H9 (cell line): ENCODE measurements around the gene MAP3K20. TPM values are rescaled to one million over a fixed set of nuclear protein-coding genes. Genes with fewer than 3 reads are reported as not detected.
A peak's percentile ranks its signal among the peaks of the same experiment; 100 is the strongest.

Source experiments
- DNase-seq: peaks from one replicate; pipeline ENCODE4 v3.0.0-alpha.2; 2017
- H2AFZ ChIP-seq: one replicate; pipeline ENCODE4 v1.6.1; 2013; ENCODE audit warnings: mild to moderate bottlenecking, low read length, control low read depth, moderate library complexity
- H2AK5ac ChIP-seq: 2 replicates; pipeline ENCODE4 v1.6.1; 2013; ENCODE audit warnings: low read length, control low read depth, mixed read lengths; ENCODE audit not compliant: insufficient read length
- H2BK120ac ChIP-seq: one replicate; pipeline ENCODE4 v1.6.1; 2013; ENCODE audit warnings: low read depth, mild to moderate bottlenecking, low read length, control low read depth, inconsistent platforms; ENCODE audit not compliant: poor library complexity, severe bottlenecking
- H2BK12ac ChIP-seq: 2 replicates; pipeline ENCODE4 v1.6.1; 2013; ENCODE audit warnings: low read length, control low read depth, mixed read lengths, low read depth; ENCODE audit not compliant: insufficient read length
- H2BK15ac ChIP-seq: 2 replicates; pipeline ENCODE4 v1.6.1; 2013; ENCODE audit warnings: low read depth, low read length, control low read depth
- H2BK20ac ChIP-seq: one replicate; pipeline ENCODE4 v1.6.1; 2013; ENCODE audit warnings: low read depth, mild to moderate bottlenecking, low read length, control low read depth, inconsistent platforms; ENCODE audit not compliant: poor library complexity, severe bottlenecking
- H2BK5ac ChIP-seq: 2 replicates; pipeline ENCODE4 v1.6.1; 2013; ENCODE audit warnings: low read length, control low read depth, mixed read lengths; ENCODE audit not compliant: insufficient read length
- H3K14ac ChIP-seq: 2 replicates; pipeline ENCODE4 v1.6.1; 2013; ENCODE audit warnings: low read length, control low read depth; ENCODE audit not compliant: insufficient read depth
- H3K18ac ChIP-seq: 2 replicates; pipeline ENCODE4 v1.6.1; 2013; ENCODE audit warnings: low read depth, mild to moderate bottlenecking, mixed read lengths, low read length, control low read depth; ENCODE audit not compliant: insufficient read length
- H3K23ac ChIP-seq: 2 replicates; pipeline ENCODE4 v1.6.1; 2013; ENCODE audit warnings: low read length, control low read depth, mixed read lengths, low read depth; ENCODE audit not compliant: insufficient read length
- H3K23me2 ChIP-seq: 2 replicates; pipeline ENCODE4 v1.6.1; 2013; ENCODE audit warnings: low read depth, mild to moderate bottlenecking, mixed read lengths, low read length, control low read depth; ENCODE audit not compliant: insufficient read length, poor library complexity, severe bottlenecking
- H3K27ac ChIP-seq: 2 replicates; pipeline ENCODE4 v1.5.1; 2013; ENCODE audit warnings: low read length, control low read depth, mixed read lengths, low read depth; ENCODE audit not compliant: insufficient read length
- H3K27me3 ChIP-seq: 2 replicates; pipeline ENCODE4 v1.6.1; 2013; ENCODE audit warnings: low read length, control low read depth, inconsistent platforms; ENCODE audit not compliant: insufficient read depth
- H3K4ac ChIP-seq: 2 replicates; pipeline ENCODE4 v1.6.1; 2013; ENCODE audit warnings: low read depth, mild to moderate bottlenecking, control low read depth, inconsistent platforms, low read length, moderate library complexity
- H3K4me1 ChIP-seq: 2 replicates; pipeline ENCODE4 v1.6.1; 2013; ENCODE audit warnings: low read length, control low read depth, inconsistent platforms; ENCODE audit not compliant: insufficient read depth
- H3K4me2 ChIP-seq: 2 replicates; pipeline ENCODE4 v1.6.1; 2013; ENCODE audit warnings: low read length, control low read depth, mixed read lengths; ENCODE audit not compliant: insufficient read length, insufficient read depth
- H3K56ac ChIP-seq: 2 replicates; pipeline ENCODE4 v1.6.1; 2013; ENCODE audit warnings: low read depth, mild to moderate bottlenecking, mixed read lengths, low read length, control low read depth; ENCODE audit not compliant: insufficient read length
- H3K79me1 ChIP-seq: 2 replicates; pipeline ENCODE4 v1.6.1; 2013; ENCODE audit warnings: low read depth, mild to moderate bottlenecking, moderate library complexity, low read length, control low read depth, inconsistent platforms; ENCODE audit not compliant: insufficient read depth, poor library complexity, severe bottlenecking
- H3K79me2 ChIP-seq: 2 replicates; pipeline ENCODE4 v1.6.1; 2013; ENCODE audit warnings: low read length, control low read depth, inconsistent platforms; ENCODE audit not compliant: insufficient read depth
- H3K9ac ChIP-seq: 2 replicates; pipeline ENCODE4 v1.6.1; 2013; ENCODE audit warnings: low read length, control low read depth, mixed read lengths; ENCODE audit not compliant: insufficient read length; ENCODE audit errors: extremely low read depth
- H3K9me3 ChIP-seq: one replicate; pipeline ENCODE4 v1.6.1; 2013; ENCODE audit warnings: low read depth, low read length, inconsistent platforms; ENCODE audit not compliant: control insufficient read depth
- H3T11ph ChIP-seq: one replicate; pipeline ENCODE4 v1.6.1; 2013; ENCODE audit warnings: mild to moderate bottlenecking, low read length, control low read depth, inconsistent platforms
- H4K20me1 ChIP-seq: one replicate; pipeline ENCODE4 v1.6.1; 2013; ENCODE audit not compliant: control insufficient read depth, insufficient read length, insufficient read depth
- H4K5ac ChIP-seq: 2 replicates; pipeline ENCODE4 v1.6.1; 2013; ENCODE audit warnings: low read depth, mild to moderate bottlenecking, mixed read lengths, low read length, control low read depth; ENCODE audit not compliant: insufficient read length
- H4K8ac ChIP-seq: replicated peaks from 2 replicates; pipeline ENCODE4 v1.6.1; 2013; ENCODE audit warnings: low read length, control low read depth, mixed read lengths, low read depth; ENCODE audit not compliant: insufficient read length
- H4K91ac ChIP-seq: 2 replicates; pipeline ENCODE4 v1.6.1; 2013; ENCODE audit warnings: low read depth, mild to moderate bottlenecking, moderate library complexity, mixed read lengths, low read length, control low read depth; ENCODE audit not compliant: insufficient read length
- H3K27ac Mint-ChIP-seq, 3 experiments: 2 replicates in 2 of 3; 3 replicates in 1 of 3; pipeline ENCODE4 v1.8.0; 2020 to 2021; ENCODE audit warnings: mixed read lengths in 3 of 3, mild to moderate bottlenecking in 1 of 3, moderate library complexity in 1 of 3
- H3K27me3 Mint-ChIP-seq: 2 replicates; pipeline ENCODE4 v1.8.0; 2021; ENCODE audit warnings: low read depth, mild to moderate bottlenecking, moderate library complexity, mixed read lengths
- H3K36me3 Mint-ChIP-seq, 3 experiments: 2 replicates in 2 of 3; 3 replicates in 1 of 3; pipeline ENCODE4 v1.8.0; 2020 to 2021; ENCODE audit warnings: low read depth in 3 of 3, mixed read lengths in 3 of 3; ENCODE audit not compliant: insufficient read depth in 1 of 3
- H3K4me1 Mint-ChIP-seq, 2 experiments: 2 replicates each; pipeline ENCODE4 v1.8.0; 2020; ENCODE audit warnings: mixed read lengths in 2 of 2
- H3K4me3 Mint-ChIP-seq, 2 experiments: 2 replicates in 1 of 2; 3 replicates in 1 of 2; pipeline ENCODE4 v1.8.0; 2020 to 2021; ENCODE audit warnings: mild to moderate bottlenecking in 2 of 2, mixed read lengths in 2 of 2, moderate library complexity in 1 of 2
- H3K9me3 Mint-ChIP-seq, 2 experiments: 2 replicates in 1 of 2; 3 replicates in 1 of 2; pipeline ENCODE4 v1.8.0; 2020; ENCODE audit warnings: mild to moderate bottlenecking in 2 of 2, mixed read lengths in 2 of 2, moderate library complexity in 1 of 2
- CTCF ChIP-seq: fragments of 200-600 bp; sonication (generic); conservative IDR thresholded peaks from 3 replicates; pipeline ENCODE4 v1.8.0; 2021; ENCODE audit warnings: antibody characterized with exemption, mild to moderate bottlenecking
- WGBS: extraction: QIAGEN DNeasy Blood & Tissue Kit; methylation state at CpG from one replicate; pipeline ENCODE4 v1.1.7; 2013; ENCODE audit warnings: missing lambda C conversion rate, low lambda C conversion rate, mixed read lengths; ENCODE audit not compliant: insufficient read length; ENCODE audit errors: extremely low coverage; 5-methylcytosine and 5-hydroxymethylcytosine counted together
- total RNA-seq: library from RNA; stranded (reverse); gene quantifications from 2 replicates; pipeline ENCODE4 v1.2.1, GENCODE V29; 2021

Gene MAP3K20
- total RNA-seq, 1 experiment from 2014 or later, result 8.7 TPM

GRCh38 chr2:173210270-173211196 lies 134.9 kb downstream of the MAP3K20 start:
- no peak overlapping the region for H3K14ac ChIP-seq
- no peak overlapping the region; a peak in 2 of 7 replicates for H3K27ac Mint-ChIP-seq
- no peak overlapping the region for H4K91ac ChIP-seq
- H4K5ac ChIP-seq, result no peak overlapping the region
- no peak overlapping the region for H2BK12ac ChIP-seq
- H4K20me1 ChIP-seq, result no peaks in the 10 kb centered on the region
- no peaks in the 10 kb centered on the region for H3K4me1 ChIP-seq
- H3K23me2 ChIP-seq, result no peaks in the 10 kb centered on the region
- no peak overlapping the region for H3K4me2 ChIP-seq
- no CpG with 5 or more reads among the region's 8 CpGs for WGBS
- H2BK5ac ChIP-seq, result no peak overlapping the region
- H2BK15ac ChIP-seq, result no peak overlapping the region
- H3K9me3 Mint-ChIP-seq, result no peaks in the 10 kb centered on the region
- H3K9me3 ChIP-seq, result no peaks in the 10 kb centered on the region
- DNase-seq, result peak; percentile 61
- H2BK120ac ChIP-seq, result no peak overlapping the region
- no peak overlapping the region for H2AK5ac ChIP-seq
- H3K4me1 Mint-ChIP-seq, result peaks cover 3% of the 10 kb centered on the region in 2 experiments; a peak in 2 of 4 replicates
- H3K56ac ChIP-seq, result no peak overlapping the region
- no peaks in the 10 kb centered on the region for H3K79me2 ChIP-seq
- no peak overlapping the region for H3K9ac ChIP-seq
- no peaks in the 10 kb centered on the region for H3K27me3 Mint-ChIP-seq
- H3K4me3 Mint-ChIP-seq, result no peak overlapping the region
- no peak overlapping the region for H3T11ph ChIP-seq
- H2BK20ac ChIP-seq, result no peak overlapping the region
- H3K79me1 ChIP-seq, result no peaks in the 10 kb centered on the region
- H3K27me3 ChIP-seq, result no peaks in the 10 kb centered on the region
- H3K4ac ChIP-seq, result no peak overlapping the region
- no peak overlapping the region for H3K27ac ChIP-seq
- H3K18ac ChIP-seq, result no peak overlapping the region
- no peak overlapping the region for H4K8ac ChIP-seq
- H2AFZ ChIP-seq, result no peak overlapping the region
- H3K23ac ChIP-seq, result no peak overlapping the region
- peak; percentile 89 for TF ChIP-seq CTCF
- no peaks in the 10 kb centered on the region for H3K36me3 Mint-ChIP-seq
